ENCODE measurements around the gene FAU.

The FAU gene

GRCh38 chr11:65129649-65130441 is 7.9 kb upstream of the FAU start:
- no peak for DNase-seq (ENCODE audit: low read depth, low spot score)
- peaks cover 2% of the 10 kb centered on the region; the same call in 1 of the 2 replicates for H3K4me1 ChIP-seq (ENCODE audit: control insufficient read depth, insufficient read depth, low read length)
- H3K27me3 ChIP-seq (ENCODE audit: control insufficient read depth, insufficient read depth, low read length): no peaks in the 10 kb centered on the region
- H3K36me3 ChIP-seq (ENCODE audit: control insufficient read depth, insufficient read depth, low read length): peaks cover 47% of the 10 kb centered on the region
- no peaks in the 10 kb centered on the region for H3K9me3 ChIP-seq (ENCODE audit: control insufficient read depth, insufficient read depth, low read length)
- H3K4me3 ChIP-seq (ENCODE audit: low read length): no peak overlapping the region
- WGBS (ENCODE audit: insufficient coverage, insufficient read length): no CpG with 5 or more reads among the region's 13 CpGs
- no peak overlapping the region for H3K27ac ChIP-seq (ENCODE audit: low read length)

GRCh38 chr11:65128182-65129145 is 6.5 kb upstream of the FAU start:
- Histone ChIP-seq H3K4me3 (ENCODE audit: low read length) (no peak overlapping the region), H3K36me3 (ENCODE audit: control insufficient read depth, insufficient read depth, low read length) (peaks cover 49% of the 10 kb centered on the region), H3K9me3 (ENCODE audit: control insufficient read depth, insufficient read depth, low read length) (no peaks in the 10 kb centered on the region), H3K27ac (ENCODE audit: low read length) (no peak overlapping the region), H3K4me1 (ENCODE audit: control insufficient read depth, insufficient read depth, low read length) (peaks cover 2% of the 10 kb centered on the region; the same call in 1 of the 2 replicates), H3K27me3 (ENCODE audit: control insufficient read depth, insufficient read depth, low read length) (no peaks in the 10 kb centered on the region)
- DNase-seq (ENCODE audit: low read depth, low spot score): no peak
- WGBS (ENCODE audit: insufficient coverage, insufficient read length): no CpG with 5 or more reads among the region's 15 CpGs

GRCh38 chr11:65127473-65128181 is 5.7 kb upstream of the FAU start:
- DNase-seq (ENCODE audit: low read depth, low spot score): no peak
- Histone ChIP-seq H3K9me3 (ENCODE audit: control insufficient read depth, insufficient read depth, low read length) (no peaks in the 10 kb centered on the region), H3K4me3 (ENCODE audit: low read length) (no peak overlapping the region), H3K36me3 (ENCODE audit: control insufficient read depth, insufficient read depth, low read length) (peaks cover 49% of the 10 kb centered on the region), H3K27ac (ENCODE audit: low read length) (no peak overlapping the region), H3K4me1 (ENCODE audit: control insufficient read depth, insufficient read depth, low read length) (no peaks in the 10 kb centered on the region), H3K27me3 (ENCODE audit: control insufficient read depth, insufficient read depth, low read length) (no peaks in the 10 kb centered on the region)
- WGBS (ENCODE audit: insufficient coverage, insufficient read length): no CpG with 5 or more reads among the region's 12 CpGs

- Histone ChIP-seq H3K4me1 (ENCODE audit: control insufficient read depth, insufficient read depth, low read length) (no peaks in the 10 kb centered on the region), H3K27ac (ENCODE audit: low read length) (no peak overlapping the region)
- DNase-seq (ENCODE audit: low read depth, low spot score): no peak
Observed at GRCh38 chr11:65126624-65127274, 4.8 kb upstream of the FAU start.

GRCh38 chr11:65125197-65126056 is 3.5 kb upstream of the FAU start:
- DNase-seq (ENCODE audit: low read depth, low spot score): no peak
- no peak overlapping the region for H3K4me3 ChIP-seq (ENCODE audit: low read length)
- peaks cover 39% of the 10 kb centered on the region for H3K36me3 ChIP-seq (ENCODE audit: control insufficient read depth, insufficient read depth, low read length)
- no peaks in the 10 kb centered on the region for H3K9me3 ChIP-seq (ENCODE audit: control insufficient read depth, insufficient read depth, low read length)
- H3K27me3 ChIP-seq (ENCODE audit: control insufficient read depth, insufficient read depth, low read length): no peaks in the 10 kb centered on the region
- no peak overlapping the region for H3K27ac ChIP-seq (ENCODE audit: low read length)
- no peaks in the 10 kb centered on the region for H3K4me1 ChIP-seq (ENCODE audit: control insufficient read depth, insufficient read depth, low read length)
- WGBS (ENCODE audit: insufficient coverage, insufficient read length): no CpG with 5 or more reads among the region's 12 CpGs

More at GRCh38 chr11:65126624-65127274, 4.8 kb upstream of the FAU start:
- Histone ChIP-seq H3K9me3 (ENCODE audit: control insufficient read depth, insufficient read depth, low read length) (no peaks in the 10 kb centered on the region), H3K36me3 (ENCODE audit: control insufficient read depth, insufficient read depth, low read length) (peaks cover 46% of the 10 kb centered on the region), H3K4me3 (ENCODE audit: low read length) (no peak overlapping the region), H3K27me3 (ENCODE audit: control insufficient read depth, insufficient read depth, low read length) (no peaks in the 10 kb centered on the region)
- WGBS (ENCODE audit: insufficient coverage, insufficient read length): no CpG with 5 or more reads among the region's 6 CpGs

GRCh38 chr11:65124480-65125196 is 2.7 kb upstream of the FAU start:
- Histone ChIP-seq H3K36me3 (ENCODE audit: control insufficient read depth, insufficient read depth, low read length) (peaks cover 41% of the 10 kb centered on the region), H3K9me3 (ENCODE audit: control insufficient read depth, insufficient read depth, low read length) (no peaks in the 10 kb centered on the region), H3K27me3 (ENCODE audit: control insufficient read depth, insufficient read depth, low read length) (no peaks in the 10 kb centered on the region), H3K4me1 (ENCODE audit: control insufficient read depth, insufficient read depth, low read length) (no peaks in the 10 kb centered on the region), H3K4me3 (ENCODE audit: low read length) (no peak overlapping the region), H3K27ac (ENCODE audit: low read length) (no peak overlapping the region)
- no peak for DNase-seq (ENCODE audit: low read depth, low spot score)
- no CpG with 5 or more reads among the region's 5 CpGs for whole genome bisulfite sequencing (ENCODE audit: insufficient coverage, insufficient read length)

- H3K36me3 ChIP-seq (ENCODE audit: control insufficient read depth, insufficient read depth, low read length): peaks cover 26% of the 10 kb centered on the region; the same call in 1 of the 2 replicates
- WGBS (ENCODE audit: insufficient coverage, insufficient read length): no CpG with 5 or more reads among the region's 22 CpGs
- H3K4me3 ChIP-seq (ENCODE audit: low read length): peak overlapping the region; percentile 87
Observed at GRCh38 chr11:65121447-65121864, 478 bp downstream of the FAU start.

GRCh38 chr11:65120831-65121230 is 1.1 kb downstream of the FAU start:
- Histone ChIP-seq H3K27me3 (ENCODE audit: control insufficient read depth, insufficient read depth, low read length) (no peaks in the 10 kb centered on the region), H3K4me3 (ENCODE audit: low read length) (no peak overlapping the region), H3K9me3 (ENCODE audit: control insufficient read depth, insufficient read depth, low read length) (no peaks in the 10 kb centered on the region), H3K27ac (ENCODE audit: low read length) (no peak overlapping the region), H3K36me3 (ENCODE audit: control insufficient read depth, insufficient read depth, low read length) (peaks cover 22% of the 10 kb centered on the region; the same call in 1 of the 2 replicates), H3K4me1 (ENCODE audit: control insufficient read depth, insufficient read depth, low read length) (no peaks in the 10 kb centered on the region)
- DNase-seq (ENCODE audit: low read depth, low spot score): no peak
- WGBS (ENCODE audit: insufficient coverage, insufficient read length): no CpG with 5 or more reads among the region's 3 CpGs

More at GRCh38 chr11:65121447-65121864, 478 bp downstream of the FAU start:
- H3K9me3 ChIP-seq (ENCODE audit: control insufficient read depth, insufficient read depth, low read length): no peaks in the 10 kb centered on the region
- H3K27ac ChIP-seq (ENCODE audit: low read length): no peak overlapping the region
- no peak for DNase-seq (ENCODE audit: low read depth, low spot score)
- no peaks in the 10 kb centered on the region for H3K27me3 ChIP-seq (ENCODE audit: control insufficient read depth, insufficient read depth, low read length)
- H3K4me1 ChIP-seq (ENCODE audit: control insufficient read depth, insufficient read depth, low read length): no peaks in the 10 kb centered on the region

GRCh38 chr11:65119670-65119995 is 2.3 kb downstream of the FAU start:
- no peak for DNase-seq (ENCODE audit: low read depth, low spot score)
- Histone ChIP-seq H3K4me1 (ENCODE audit: control insufficient read depth, insufficient read depth, low read length) (no peaks in the 10 kb centered on the region), H3K4me3 (ENCODE audit: low read length) (no peak overlapping the region), H3K36me3 (ENCODE audit: control insufficient read depth, insufficient read depth, low read length) (peaks cover 16% of the 10 kb centered on the region; the same call in 1 of the 2 replicates), H3K27ac (ENCODE audit: low read length) (no peak overlapping the region), H3K9me3 (ENCODE audit: control insufficient read depth, insufficient read depth, low read length) (no peaks in the 10 kb centered on the region), H3K27me3 (ENCODE audit: control insufficient read depth, insufficient read depth, low read length) (no peaks in the 10 kb centered on the region)

Measured in iPS DF 6.9 (cell line).